HEK293 (cell line): Measurements from ENCODE around the gene IL25.
"Not testable (repeated sequence)": the region's sequence is repeated elsewhere in the genome, so short reads cannot be mapped to it uniquely, and the experiment has no call there.

Source experiments
- CTCF ChIA-PET: fragments of 350-600 bp; formaldehyde crosslinking; extraction: SDS; loops from one replicate; lab custom pipeline; 2021; ENCODE audit warnings: antibody characterized with exemption; lab: Yijun Ruan, JAX
- POLR2A ChIA-PET: fragments of 300-600 bp; formaldehyde crosslinking; extraction: SDS; loops from one replicate; lab custom pipeline; 2020; ENCODE audit warnings: antibody characterized with exemption, inconsistent platforms; lab: Yijun Ruan, JAX
- H3K27ac ChIP-seq: fragments of 200-500 bp; sonication (Bioruptor generic); 2 replicates; pipeline ENCODE4 v1.5.1; 2014; ENCODE audit warnings: low read depth, low read length, control low read depth, inconsistent platforms; ENCODE audit errors: extremely low read depth
- H3K36me3 ChIP-seq, 2 experiments: fragments of 200-500 bp in 1 of 2; sonication (Bioruptor generic) in 1 of 2; 1 replicate in 1 of 2; 2 replicates in 1 of 2; pipeline ENCODE4 v1.5.1; 2014 to 2017; ENCODE audit warnings: inconsistent platforms in 2 of 2, low read length in 2 of 2; ENCODE audit not compliant: control insufficient read depth in 2 of 2, insufficient read depth in 1 of 2
- H3K4me1 ChIP-seq: fragments of 200-500 bp; sonication (Bioruptor generic); 2 replicates; pipeline ENCODE4 v1.5.1; 2014; ENCODE audit warnings: mild to moderate bottlenecking, low read length, inconsistent platforms; ENCODE audit not compliant: control insufficient read depth, insufficient read depth
- H3K4me3 ChIP-seq: 2 replicates; pipeline ENCODE4 v1.5.1; 2011; ENCODE audit warnings: low read depth, mild to moderate bottlenecking, control low read depth, low read length, moderate library complexity
- H3K9me3 ChIP-seq: fragments of 200-500 bp; sonication (Bioruptor generic); 2 replicates; pipeline ENCODE4 v1.5.1; 2014; ENCODE audit warnings: low read depth, low read length, inconsistent platforms; ENCODE audit not compliant: control insufficient read depth, insufficient read depth
- BCL6B ChIP-seq: fragments of 450-650 bp; formaldehyde crosslinking; IDR thresholded peaks from 2 replicates; pipeline ENCODE4 v1.5.1; 2017; ENCODE audit warnings: missing biosample characterization, missing genetic modification characterization
- HOXA7 ChIP-seq: sonication (generic); formaldehyde crosslinking; IDR thresholded peaks from 2 replicates; pipeline ENCODE4 v1.8.1; 2022; ENCODE audit warnings: missing genetic modification reagents, borderline replicate concordance
- KLF10 ChIP-seq: fragments of 450-650 bp; IDR thresholded peaks from 2 replicates; pipeline ENCODE4 v1.5.1; 2018; ENCODE audit warnings: missing biosample characterization, mild to moderate bottlenecking, missing genetic modification characterization
- PRDM4 ChIP-seq: fragments of 450-650 bp; formaldehyde crosslinking; IDR thresholded peaks from 2 replicates; pipeline ENCODE4 v1.5.1; 2017; ENCODE audit warnings: missing biosample characterization, missing genetic modification characterization
- SCRT1 ChIP-seq: fragments of 450-650 bp; formaldehyde crosslinking; IDR thresholded peaks from 2 replicates; pipeline ENCODE4 v1.5.1; 2016; ENCODE audit warnings: missing biosample characterization, missing genetic modification characterization, borderline replicate concordance
- TRIM28 ChIP-seq: IDR thresholded peaks from 2 replicates; pipeline ENCODE4 v1.6.1; 2011; ENCODE audit warnings: low read length, control low read depth, borderline replicate concordance
- ZBTB1 ChIP-seq: fragments of 450-650 bp; formaldehyde crosslinking; IDR thresholded peaks from 2 replicates; pipeline ENCODE4 v1.5.1; 2016; ENCODE audit warnings: missing biosample characterization, missing genetic modification characterization
- ZBTB6 ChIP-seq: fragments of 450-650 bp; formaldehyde crosslinking; IDR thresholded peaks from 2 replicates; pipeline ENCODE4 v1.5.1; 2017; ENCODE audit warnings: missing biosample characterization, missing genetic modification characterization
- ZNF155 ChIP-seq: fragments of 450-650 bp; formaldehyde crosslinking; IDR thresholded peaks from 2 replicates; pipeline ENCODE4 v1.5.1; 2016; ENCODE audit warnings: missing biosample characterization, missing genetic modification characterization
- ZNF157 ChIP-seq: fragments of 450-650 bp; formaldehyde crosslinking; IDR thresholded peaks from 2 replicates; pipeline ENCODE4 v1.5.1; 2016; ENCODE audit warnings: missing biosample characterization, missing genetic modification characterization
- ZNF19 ChIP-seq: fragments of 450-650 bp; formaldehyde crosslinking; IDR thresholded peaks from 2 replicates; pipeline ENCODE4; 2016; ENCODE audit warnings: missing biosample characterization, missing genetic modification characterization, low read depth
- ZNF221 ChIP-seq: fragments of 450-650 bp; formaldehyde crosslinking; IDR thresholded peaks from 2 replicates; pipeline ENCODE4 v1.5.1; 2017; ENCODE audit warnings: missing biosample characterization, missing genetic modification characterization, borderline replicate concordance
- ZNF23 ChIP-seq: fragments of 450-650 bp; formaldehyde crosslinking; IDR thresholded peaks from 2 replicates; pipeline ENCODE4 v1.5.1; 2016; ENCODE audit warnings: missing biosample characterization, missing genetic modification characterization, borderline replicate concordance
- ZNF335 ChIP-seq: fragments of 450-650 bp; formaldehyde crosslinking; conservative IDR thresholded peaks from 2 replicates; pipeline ENCODE4 v1.5.1; 2016; ENCODE audit warnings: missing biosample characterization, missing genetic modification characterization
- ZNF341 ChIP-seq: fragments of 450-650 bp; formaldehyde crosslinking; IDR thresholded peaks from 2 replicates; pipeline ENCODE4; 2016; ENCODE audit warnings: low read depth, missing biosample characterization, missing genetic modification characterization
- ZNF529 ChIP-seq: fragments of 450-650 bp; formaldehyde crosslinking; IDR thresholded peaks from 2 replicates; pipeline ENCODE4 v1.5.1; 2017; ENCODE audit warnings: missing genetic modification characterization, missing biosample characterization; ENCODE audit not compliant: insufficient replicate concordance
- ZNF629 ChIP-seq: fragments of 450-650 bp; formaldehyde crosslinking; IDR thresholded peaks from 2 replicates; pipeline ENCODE4 v1.5.1; 2017; ENCODE audit warnings: missing biosample characterization, missing genetic modification characterization
- ZNF639 ChIP-seq: fragments of 450-650 bp; formaldehyde crosslinking; IDR thresholded peaks from 2 replicates; pipeline ENCODE4 v1.5.1; 2016; ENCODE audit warnings: missing biosample characterization, missing genetic modification characterization
- ZNF660 ChIP-seq: fragments of 450-650 bp; IDR thresholded peaks from 2 replicates; pipeline ENCODE4 v1.5.1; 2018; ENCODE audit warnings: missing biosample characterization, mild to moderate bottlenecking, missing genetic modification characterization
- ZNF670 ChIP-seq: fragments of 450-650 bp; formaldehyde crosslinking; IDR thresholded peaks from 2 replicates; pipeline ENCODE4 v1.5.1; 2016; ENCODE audit warnings: missing biosample characterization, missing genetic modification characterization, low read depth
- ZNF701 ChIP-seq: fragments of 450-650 bp; formaldehyde crosslinking; IDR thresholded peaks from 2 replicates; pipeline ENCODE4 v1.5.1; 2016; ENCODE audit warnings: missing biosample characterization, missing genetic modification characterization
- ZNF76 ChIP-seq: fragments of 450-650 bp; formaldehyde crosslinking; IDR thresholded peaks from 2 replicates; pipeline ENCODE4; 2016; ENCODE audit warnings: low read depth, missing biosample characterization, missing genetic modification characterization, borderline replicate concordance
- ZSCAN23 ChIP-seq: fragments of 450-650 bp; formaldehyde crosslinking; IDR thresholded peaks from 2 replicates; pipeline ENCODE4 v1.5.1; 2016; ENCODE audit warnings: missing biosample characterization, missing genetic modification characterization
- ZSCAN30 ChIP-seq: fragments of 450-650 bp; IDR thresholded peaks from 2 replicates; pipeline ENCODE4 v1.5.1; 2018; ENCODE audit warnings: missing biosample characterization, mild to moderate bottlenecking, missing genetic modification characterization, moderate library complexity

Gene IL25

GRCh38 chr14:23418021-23418420 is 45.4 kb downstream of the IL25 start:
- no peaks in the 10 kb centered on the region for H3K4me1 ChIP-seq
- H3K36me3 ChIP-seq = no peaks in the 10 kb centered on the region
- no peak overlapping the region for H3K4me3 ChIP-seq
- H3K9me3 ChIP-seq = no peaks in the 10 kb centered on the region
- no peak overlapping the region for H3K27ac ChIP-seq
- TF ChIP-seq ZNF629 (tag by site-specific recombination) (no peak), ZBTB1 (tag by site-specific recombination) (no peak), PRDM4 (tag by site-specific recombination) (no peak), ZNF76 (tag by site-specific recombination) (no peak), ZNF529 (tag by site-specific recombination) (no peak), BCL6B (tag by site-specific recombination) (no peak), ZNF23 (tag by site-specific recombination) (no peak), ZSCAN30 (tag by site-specific recombination) (no peak), ZNF660 (tag by site-specific recombination) (no peak), HOXA7 (CRISPR knock-in tag) (no peak), ZNF335 (tag by site-specific recombination) (no peak), ZNF221 (tag by site-specific recombination) (no peak), TRIM28 (no peak), ZNF701 (tag by site-specific recombination) (no peak), ZNF157 (tag by site-specific recombination) (no peak), ZNF341 (tag by site-specific recombination) (no peak), SCRT1 (tag by site-specific recombination) (no peak)
- ChIA-PET POLR2A (no interaction called here), CTCF (interaction anchor here (0.9 to 1.5 kb wide), 2 partner anchors 38 to 58 kb away, joined by 3 read pairs; no protein-coding TSS in a partner anchor)

GRCh38 chr14:23419646-23420045 is 47.0 kb downstream of the IL25 start:
- POLR2A ChIA-PET, H3K4me1 ChIP-seq, H3K36me3 ChIP-seq, H3K9me3 ChIP-seq, H3K4me3 ChIP-seq, H3K27ac ChIP-seq: not testable (repeated sequence)
- CTCF ChIA-PET = interaction anchor here (1.5 kb wide), 1 partner anchor 40 kb away, joined by 3 read pairs; no protein-coding TSS in a partner anchor

- POLR2A ChIA-PET = no interaction called here
- Histone ChIP-seq H3K27ac (no peak overlapping the region), H3K9me3 (no peaks in the 10 kb centered on the region), H3K4me1 (no peaks in the 10 kb centered on the region), H3K36me3 (no peaks in the 10 kb centered on the region), H3K4me3 (no peak overlapping the region)
- CTCF ChIA-PET = no interaction called here
- no peak for TF ChIP-seq KLF10 (tag by site-specific recombination)
- TF ChIP-seq ZSCAN23 (tag by site-specific recombination) = no peak
- no peak for TF ChIP-seq ZNF639 (tag by site-specific recombination)
- TF ChIP-seq ZNF670 = no peak
- TF ChIP-seq ZBTB6 (tag by site-specific recombination) = no peak
- no peak for TF ChIP-seq ZNF19 (tag by site-specific recombination)
- TF ChIP-seq ZNF155 (tag by site-specific recombination) = no peak
These were observed 49.0 kb downstream of the IL25 start for GRCh38 chr14:23421594-23421993.
